Parathyroid adenoma (tissue), 2 donors: ENCODE results near the gene ATP8B3.

ENCODE experiments used
- H2AFZ ChIP-seq: fragments of 300-600 bp; sonication (generic); one replicate; pipeline ENCODE4 v1.7.0; 2017; ENCODE audit warnings: antibody characterized with exemption, mild to moderate bottlenecking
- H3K27ac ChIP-seq: fragments of 300-600 bp; sonication (generic); one replicate; pipeline ENCODE4 v1.7.0; 2017
- H3K27me3 ChIP-seq: fragments of 300-600 bp; sonication (generic); one replicate; pipeline ENCODE4 v1.7.0; 2017; ENCODE audit warnings: low read length; ENCODE audit not compliant: control insufficient read depth, insufficient read depth
- H3K36me3 ChIP-seq: fragments of 300-600 bp; sonication (generic); one replicate; pipeline ENCODE4 v1.7.0; 2017; ENCODE audit warnings: low read length; ENCODE audit not compliant: control insufficient read depth, insufficient read depth
- H3K4me1 ChIP-seq: fragments of 300-600 bp; sonication (generic); one replicate; pipeline ENCODE4 v1.7.0; 2017; ENCODE audit warnings: control low read depth
- H3K4me2 ChIP-seq: fragments of 300-600 bp; sonication (generic); one replicate; pipeline ENCODE4 v1.7.0; 2017; ENCODE audit warnings: low read length
- H3K4me3 ChIP-seq: fragments of 300-600 bp; sonication (generic); one replicate; pipeline ENCODE4 v1.7.0; 2017; ENCODE audit warnings: low read depth, low read length
- H3K79me2 ChIP-seq: fragments of 300-600 bp; sonication (generic); one replicate; pipeline ENCODE4 v1.7.0; 2017; ENCODE audit warnings: control low read depth
- H3K9ac ChIP-seq: fragments of 300-600 bp; sonication (generic); one replicate; pipeline ENCODE4 v1.7.0; 2017; ENCODE audit warnings: mild to moderate bottlenecking
- H3K9me3 ChIP-seq: fragments of 300-600 bp; sonication (generic); one replicate; pipeline ENCODE4 v1.7.0; 2017; ENCODE audit warnings: low read length; ENCODE audit not compliant: control insufficient read depth
- CTCF ChIP-seq: fragments of 300-600 bp; sonication (generic); IDR thresholded peaks from one replicate; pipeline ENCODE4 v1.7.0; 2017; ENCODE audit warnings: antibody characterized with exemption, mild to moderate bottlenecking
- donor health status: primary hyperparathyroidism.

Gene ATP8B3

GRCh38 chr19:1810439-1811160 lies 1.5 kb downstream of the ATP8B3 start:
- H3K4me3 ChIP-seq, result no peak overlapping the region
- no peaks in the 10 kb centered on the region for H3K79me2 ChIP-seq
- H3K27me3 ChIP-seq, result no peaks in the 10 kb centered on the region
- no peak overlapping the region for H3K4me2 ChIP-seq
- H2AFZ ChIP-seq, result no peak overlapping the region
- no peaks in the 10 kb centered on the region for H3K9me3 ChIP-seq
- peaks cover 4% of the 10 kb centered on the region for H3K4me1 ChIP-seq
- TF ChIP-seq CTCF, result no peak
- H3K36me3 ChIP-seq, result no peaks in the 10 kb centered on the region
- no peak overlapping the region for H3K9ac ChIP-seq
- H3K27ac ChIP-seq, result no peak overlapping the region

- peaks cover 4% of the 10 kb centered on the region for H3K4me1 ChIP-seq
- H3K27ac ChIP-seq, result no peak overlapping the region
- H2AFZ ChIP-seq, result no peak overlapping the region
- H3K79me2 ChIP-seq, result no peaks in the 10 kb centered on the region
- no peak overlapping the region for H3K9ac ChIP-seq
- H3K36me3 ChIP-seq, result no peaks in the 10 kb centered on the region
- no peak overlapping the region for H3K4me3 ChIP-seq
- H3K9me3 ChIP-seq, result no peaks in the 10 kb centered on the region
- H3K4me2 ChIP-seq, result no peak overlapping the region
- H3K27me3 ChIP-seq, result no peaks in the 10 kb centered on the region
- TF ChIP-seq CTCF, result no peak
Measured at GRCh38 chr19:1809678-1810077, 2.4 kb downstream of the ATP8B3 start.

GRCh38 chr19:1808395-1808731 lies 3.7 kb downstream of the ATP8B3 start:
- H3K4me3 ChIP-seq, result no peak overlapping the region

GRCh38 chr19:1807695-1808394 lies 4.2 kb downstream of the ATP8B3 start:
- H3K4me1 ChIP-seq, result peaks cover 2% of the 10 kb centered on the region
- H3K27ac ChIP-seq, result no peak overlapping the region
- H3K4me2 ChIP-seq, result no peak overlapping the region

More at GRCh38 chr19:1808395-1808731, 3.7 kb downstream of the ATP8B3 start:
- TF ChIP-seq CTCF, result no peak
- H3K36me3 ChIP-seq, result no peaks in the 10 kb centered on the region
- no peaks in the 10 kb centered on the region for H3K9me3 ChIP-seq
- no peak overlapping the region for H3K27ac ChIP-seq
- no peaks in the 10 kb centered on the region for H3K79me2 ChIP-seq
- peaks cover 4% of the 10 kb centered on the region for H3K4me1 ChIP-seq
- no peaks in the 10 kb centered on the region for H3K27me3 ChIP-seq
- no peak overlapping the region for H3K4me2 ChIP-seq
- no peak overlapping the region for H3K9ac ChIP-seq
- H2AFZ ChIP-seq, result no peak overlapping the region

More at GRCh38 chr19:1807695-1808394, 4.2 kb downstream of the ATP8B3 start:
- Histone ChIP-seq H3K27me3 (no peaks in the 10 kb centered on the region), H3K9ac (no peak overlapping the region), H2AFZ (no peak overlapping the region), H3K36me3 (no peaks in the 10 kb centered on the region), H3K4me3 (no peak overlapping the region), H3K79me2 (no peaks in the 10 kb centered on the region), H3K9me3 (no peaks in the 10 kb centered on the region)
- TF ChIP-seq CTCF, result no peak
